Mammary epithelial cell (primary cell): Measurements from ENCODE around the gene HBB.
"Not testable (repeated sequence)": the region's sequence is repeated elsewhere in the genome, so short reads cannot be mapped to it uniquely, and the experiment has no call there.

Source experiments
- EZH2 ChIP-seq: IDR thresholded peaks from 2 replicates; pipeline ENCODE4 v1.6.1; 2012; ENCODE audit warnings: low read length, inconsistent platforms, borderline replicate concordance
- TF ChIP-seq, protein P1 (sequence below), 2 donors: IDR thresholded peaks in 1 of 2; conservative IDR thresholded peaks in 1 of 2; 2 replicates each; pipeline ENCODE4 v1.5.1; 2011 to 2012; ENCODE audit warnings: inconsistent platforms in 2 of 2, low read length in 2 of 2, mild to moderate bottlenecking in 2 of 2, control low read depth in 1 of 2, low read depth in 1 of 2; ENCODE audit not compliant: insufficient read depth in 1 of 2; ENCODE audit errors: extremely low read depth in 1 of 2

DNA sequence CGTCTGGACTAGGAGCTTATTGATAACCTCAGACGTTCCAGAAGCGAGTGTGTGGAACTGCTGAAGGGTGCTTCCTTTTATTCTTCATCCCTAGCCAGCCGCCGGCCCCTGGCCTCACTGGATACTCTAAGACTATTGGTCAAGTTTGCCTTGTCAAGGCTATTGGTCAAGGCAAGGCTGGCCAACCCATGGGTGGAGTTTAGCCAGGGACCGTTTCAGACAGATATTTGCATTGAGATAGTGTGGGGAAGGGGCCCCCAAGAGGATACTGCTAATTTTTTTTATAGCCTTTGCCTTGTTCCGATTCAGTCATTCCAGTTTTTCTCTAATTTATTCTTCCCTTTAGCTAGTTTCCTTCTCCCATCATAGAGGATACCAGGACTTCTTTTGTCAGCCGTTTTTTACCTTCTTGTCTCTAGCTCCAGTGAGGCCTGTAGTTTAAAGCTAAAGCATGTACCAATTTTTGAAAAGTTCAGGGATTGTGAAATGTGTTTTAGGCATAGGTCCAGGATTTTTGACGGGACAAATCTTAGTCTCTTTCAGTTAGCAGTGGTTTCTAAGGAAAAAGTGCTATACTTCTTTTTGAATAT lies 23.0 kb upstream of the HBB start, which contains the start of gene HBG1:
- TF ChIP-seq, protein P1, sequence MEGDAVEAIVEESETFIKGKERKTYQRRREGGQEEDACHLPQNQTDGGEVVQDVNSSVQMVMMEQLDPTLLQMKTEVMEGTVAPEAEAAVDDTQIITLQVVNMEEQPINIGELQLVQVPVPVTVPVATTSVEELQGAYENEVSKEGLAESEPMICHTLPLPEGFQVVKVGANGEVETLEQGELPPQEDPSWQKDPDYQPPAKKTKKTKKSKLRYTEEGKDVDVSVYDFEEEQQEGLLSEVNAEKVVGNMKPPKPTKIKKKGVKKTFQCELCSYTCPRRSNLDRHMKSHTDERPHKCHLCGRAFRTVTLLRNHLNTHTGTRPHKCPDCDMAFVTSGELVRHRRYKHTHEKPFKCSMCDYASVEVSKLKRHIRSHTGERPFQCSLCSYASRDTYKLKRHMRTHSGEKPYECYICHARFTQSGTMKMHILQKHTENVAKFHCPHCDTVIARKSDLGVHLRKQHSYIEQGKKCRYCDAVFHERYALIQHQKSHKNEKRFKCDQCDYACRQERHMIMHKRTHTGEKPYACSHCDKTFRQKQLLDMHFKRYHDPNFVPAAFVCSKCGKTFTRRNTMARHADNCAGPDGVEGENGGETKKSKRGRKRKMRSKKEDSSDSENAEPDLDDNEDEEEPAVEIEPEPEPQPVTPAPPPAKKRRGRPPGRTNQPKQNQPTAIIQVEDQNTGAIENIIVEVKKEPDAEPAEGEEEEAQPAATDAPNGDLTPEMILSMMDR (conservative IDR thresholded peaks at IDR 0.05 in 1 of 2, IDR thresholded peaks at IDR 0.05 in 1 of 2; ENCODE audit: extremely low read depth in 1 of 2, insufficient read depth in 1 of 2, low read depth in 1 of 2, low read length in 2 of 2), result not testable (repeated sequence)
- not testable (repeated sequence) for TF ChIP-seq EZH2
